ENCODE data around the gene RWDD2A.

The RWDD2A gene

GRCh38 chr6:83182114-83182513 is 11.0 kb upstream of the RWDD2A start:
- Histone ChIP-seq H3K4me1 (ENCODE audit: low read depth, poor library complexity, severe bottlenecking) (no peaks in the 10 kb centered on the region), H3K9ac (no peak overlapping the region), H3K79me2 (ENCODE audit: insufficient read depth, low read depth) (no peaks in the 10 kb centered on the region), H3K36me3 (ENCODE audit: insufficient read depth) (no peaks in the 10 kb centered on the region), H3K27me3 (ENCODE audit: insufficient read depth, low read depth) (no peaks in the 10 kb centered on the region), H2AFZ (ENCODE audit: low read depth) (no peak overlapping the region), H3K27ac (no peak overlapping the region), H3K4me3 (IDR thresholded peaks at IDR 0.05; ENCODE audit: insufficient read depth, low read depth, low read length) (no peak overlapping the region), H4K20me1 (ENCODE audit: insufficient read depth) (no peaks in the 10 kb centered on the region), H3K4me2 (no peak overlapping the region)
- no peak for TF ChIP-seq CTCF (conservative IDR thresholded peaks at IDR 0.05; ENCODE audit: low read depth, low read length)

- Histone ChIP-seq H3K36me3 (ENCODE audit: insufficient read depth) (no peaks in the 10 kb centered on the region), H3K4me3 (IDR thresholded peaks at IDR 0.05; ENCODE audit: insufficient read depth, low read depth, low read length) (no peak overlapping the region), H3K4me2 (no peak overlapping the region), H3K27me3 (ENCODE audit: insufficient read depth, low read depth) (no peaks in the 10 kb centered on the region), H3K27ac (no peak overlapping the region), H3K79me2 (ENCODE audit: insufficient read depth, low read depth) (no peaks in the 10 kb centered on the region), H4K20me1 (ENCODE audit: insufficient read depth) (no peaks in the 10 kb centered on the region), H2AFZ (ENCODE audit: low read depth) (no peak overlapping the region), H3K9ac (no peak overlapping the region), H3K4me1 (ENCODE audit: low read depth, poor library complexity, severe bottlenecking) (no peaks in the 10 kb centered on the region)
- no peak for TF ChIP-seq CTCF (conservative IDR thresholded peaks at IDR 0.05; ENCODE audit: low read depth, low read length)
Measured at GRCh38 chr6:83183082-83183828, 9.9 kb upstream of the RWDD2A start.

GRCh38 chr6:83185096-83185495 is 8.1 kb upstream of the RWDD2A start:
- no peaks in the 10 kb centered on the region for H3K4me1 ChIP-seq (ENCODE audit: low read depth, poor library complexity, severe bottlenecking)
- no peak overlapping the region for H3K27ac ChIP-seq
- no peaks in the 10 kb centered on the region for H3K79me2 ChIP-seq (ENCODE audit: insufficient read depth, low read depth)
- H3K4me3 ChIP-seq (IDR thresholded peaks at IDR 0.05; ENCODE audit: insufficient read depth, low read depth, low read length), result no peak overlapping the region
- H3K36me3 ChIP-seq (ENCODE audit: insufficient read depth), result no peaks in the 10 kb centered on the region
- no peak for TF ChIP-seq CTCF (conservative IDR thresholded peaks at IDR 0.05; ENCODE audit: low read depth, low read length)
- no peaks in the 10 kb centered on the region for H3K27me3 ChIP-seq (ENCODE audit: insufficient read depth, low read depth)
- H3K4me2 ChIP-seq, result no peak overlapping the region
- H3K9ac ChIP-seq, result no peak overlapping the region
- no peaks in the 10 kb centered on the region for H4K20me1 ChIP-seq (ENCODE audit: insufficient read depth)
- H2AFZ ChIP-seq (ENCODE audit: low read depth), result no peak overlapping the region

GRCh38 chr6:83188501-83188900 is 4.7 kb upstream of the RWDD2A start:
- H3K4me1 ChIP-seq (ENCODE audit: low read depth, poor library complexity, severe bottlenecking), result no peaks in the 10 kb centered on the region
- H2AFZ ChIP-seq (ENCODE audit: low read depth), result no peak overlapping the region
- no peak overlapping the region for H3K4me3 ChIP-seq (IDR thresholded peaks at IDR 0.05; ENCODE audit: insufficient read depth, low read depth, low read length)
- no peak overlapping the region for H3K4me2 ChIP-seq
- H3K27ac ChIP-seq, result no peak overlapping the region
- no peaks in the 10 kb centered on the region for H4K20me1 ChIP-seq (ENCODE audit: insufficient read depth)
- H3K27me3 ChIP-seq (ENCODE audit: insufficient read depth, low read depth), result no peaks in the 10 kb centered on the region
- TF ChIP-seq CTCF (conservative IDR thresholded peaks at IDR 0.05; ENCODE audit: low read depth, low read length), result no peak
- no peaks in the 10 kb centered on the region for H3K79me2 ChIP-seq (ENCODE audit: insufficient read depth, low read depth)
- no peak overlapping the region for H3K9ac ChIP-seq
- no peaks in the 10 kb centered on the region for H3K36me3 ChIP-seq (ENCODE audit: insufficient read depth)

All from KMS-11 (cell line).